ENCODE measurements around the gene LZTS2.

LZTS2 gene

GRCh38 chr10:100998991-100999741 is 442 bp upstream of the LZTS2 start:
- DNase-seq: peak; percentile 54 to 87 (median 74)

GRCh38 chr10:101000127-101000914 is 713 bp downstream of the LZTS2 start:
- DNase-seq: no peak

GRCh38 chr10:101000915-101001658 is 1.5 kb downstream of the LZTS2 start:
- DNase-seq: no peak

GRCh38 chr10:101001659-101002035 is 2.0 kb downstream of the LZTS2 start:
- no peak for DNase-seq

- no peak for DNase-seq
Measured at GRCh38 chr10:101002456-101002855, 2.8 kb downstream of the LZTS2 start.

GRCh38 chr10:101003639-101004206 is 4.1 kb downstream of the LZTS2 start:
- no peak for DNase-seq

- no peak for DNase-seq
Measured at GRCh38 chr10:101005361-101005760, 5.8 kb downstream of the LZTS2 start.

GRCh38 chr10:101005869-101006567 is 6.4 kb downstream of the LZTS2 start:
- DNase-seq: no peak

GRCh38 chr10:101006593-101007098 is 7.0 kb downstream of the LZTS2 start:
- DNase-seq: no peak

GRCh38 chr10:101007099-101007711 is 7.6 kb downstream of the LZTS2 start:
- DNase-seq: no peak

GRCh38 chr10:101007915-101008822 is 8.6 kb downstream of the LZTS2 start:
- DNase-seq: no peak

GRCh38 chr10:101008823-101009423 is 9.3 kb downstream of the LZTS2 start:
- DNase-seq: no peak

- no peak for DNase-seq
Measured at GRCh38 chr10:101010329-101010728, 10.7 kb downstream of the LZTS2 start.

- no peak for DNase-seq
Measured at GRCh38 chr10:101011517-101012423, 12.2 kb downstream of the LZTS2 start.

- peak; percentile 19 to 68 (median 58) for DNase-seq
Measured at GRCh38 chr10:101012525-101013364, 13.1 kb downstream of the LZTS2 start.

GRCh38 chr10:101013365-101013825 is 13.8 kb downstream of the LZTS2 start:
- no peak for DNase-seq

GRCh38 chr10:101014230-101014884 is 14.7 kb downstream of the LZTS2 start:
- DNase-seq: peak; percentile 34 to 76 (median 67)
